Measurements from ENCODE around the gene MAP4K4.

DNA sequence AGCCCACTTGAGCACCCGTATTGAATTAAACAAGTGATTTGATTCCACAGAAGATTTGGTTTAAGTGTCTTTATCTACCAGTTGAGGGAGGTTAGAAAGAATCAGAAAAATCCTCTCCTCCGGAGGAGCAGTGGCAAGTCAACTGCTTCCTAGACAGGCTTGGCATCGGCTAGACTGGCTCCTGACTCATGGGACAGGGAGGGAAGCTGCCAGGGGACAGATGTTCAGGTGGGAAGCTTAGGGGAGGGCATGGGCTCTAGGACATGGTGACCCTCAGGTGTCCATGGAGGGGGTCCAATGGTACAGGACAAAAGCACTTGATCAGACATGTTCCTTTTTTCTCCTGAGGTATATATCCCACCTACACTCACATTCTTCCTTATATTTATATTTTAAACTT, 175.0 kb downstream of the MAP4K4 start:
- no peak for TF ChIP-seq CTCF (optimal IDR thresholded peaks at IDR 0.05 in 1 of 3, IDR thresholded peaks at IDR 0.05 in 1 of 3, conservative IDR thresholded peaks at IDR 0.05 in 1 of 3; ENCODE audit: extremely low read depth in 1 of 3, insufficient read depth in 2 of 3, low read length in 3 of 3)
- no peak for TF ChIP-seq EZH2 (IDR thresholded peaks at IDR 0.05; ENCODE audit: low read length)
